ENCODE measurements around the gene ADAMTS19.

GRCh38 chr5:129630101-129630500 is 170.0 kb downstream of the ADAMTS19 start:
- TF ChIP-seq ESRRA (CRISPR knock-in tag; IDR thresholded peaks at IDR 0.05; ENCODE audit: low read depth): no peak
- no peak for TF ChIP-seq POLR2A (IDR thresholded peaks at IDR 0.05; ENCODE audit: insufficient read depth in 1 of 2, low read depth in 2 of 2, low read length in 2 of 2)
- no peak for TF ChIP-seq CEBPB (IDR thresholded peaks at IDR 0.05; ENCODE audit: borderline replicate concordance, low read depth, low read length)
- no peak for TF ChIP-seq CTCF (CRISPR knock-in tag; IDR thresholded peaks at IDR 0.05)
- no peak for TF ChIP-seq BRCA1 (CRISPR knock-in tag; IDR thresholded peaks at IDR 0.05)
- TF ChIP-seq NONO (IDR thresholded peaks at IDR 0.05): no peak
- TF ChIP-seq NONO (CRISPR knock-in tag; conservative IDR thresholded peaks at IDR 0.05): no peak
- no peak for TF ChIP-seq ARNT (IDR thresholded peaks at IDR 0.05)
- TF ChIP-seq SP1 (IDR thresholded peaks at IDR 0.05): no peak
- no peak for TF ChIP-seq SP1 (CRISPR knock-in tag; IDR thresholded peaks at IDR 0.05)
- TF ChIP-seq ZNF761 (CRISPR knock-in tag; conservative IDR thresholded peaks at IDR 0.05): no peak
- no peak for TF ChIP-seq ZNF432 (CRISPR knock-in tag; IDR thresholded peaks at IDR 0.05; ENCODE audit: borderline replicate concordance)
- no peak for TF ChIP-seq ZNF710 (CRISPR knock-in tag; IDR thresholded peaks at IDR 0.05; ENCODE audit: borderline replicate concordance)
- no peak for TF ChIP-seq NBN (conservative IDR thresholded peaks at IDR 0.05)
- TF ChIP-seq THAP7 (CRISPR knock-in tag; IDR thresholded peaks at IDR 0.05): no peak

All from HepG2 (cell line).